ENCODE data around the gene DEXI. TPM values are rescaled to one million over a fixed set of nuclear protein-coding genes. Genes with fewer than 3 reads are reported as not detected.
"Not testable (repeated sequence)": the region's sequence is repeated elsewhere in the genome, so short reads cannot be mapped to it uniquely, and the experiment has no call there.

Gene DEXI
- total and polyA plus RNA-seq, 2 of the 13 experiments (the other 11 are each of a cell fraction or from before 2014, with no cell fraction given) = 51.5 to 70.4 TPM

- H3K9me3 ChIP-seq (ENCODE audit: low read length) = no peaks in the 10 kb centered on the region
- ChIA-PET POLR2A (interaction anchor here (1.2 to 1.5 kb wide), 3 partner anchors 15 to 19 kb away, joined by 3 to 6 read pairs (median 4); partner anchors contain the start of gene DEXI), CTCF (ENCODE audit: low intra/inter-chr PET ratio, low total read pairs) (no interaction called here)
- H4K20me1 ChIP-seq (ENCODE audit: insufficient read depth, low read length) = no peaks in the 10 kb centered on the region
- peaks cover 33% of the 10 kb centered on the region for H3K4me1 ChIP-seq (ENCODE audit: insufficient read depth, low read length)
- no peak overlapping the region for H3K4me2 ChIP-seq (ENCODE audit: low read depth, low read length)
- WGBS (ENCODE audit: low lambda C conversion rate) = 97% methylated on average over 4 of the region's 4 CpGs
- intact Hi-C loops (cut with micrococcal nuclease; ENCODE audit: unreplicated experiment) = no loop called here
- peaks cover 18 to 43% of the 10 kb centered on the region in 2 experiments for H3K36me3 ChIP-seq (replicated peaks in 1 of 2; ENCODE audit: control insufficient read depth in 1 of 2, insufficient read depth in 2 of 2, low read length in 2 of 2)
- in situ Hi-C loops (cut with HindIII; ENCODE audit: extremely low pct_ligation_motif_present, low pct_unique_long_range_greater_than_20kb) = no loop called here
- H3K27me3 ChIP-seq (ENCODE audit: control insufficient read depth in 1 of 2, insufficient read depth in 2 of 2, low read length in 2 of 2) = no peaks in the 10 kb centered on the region
- ATAC-seq (no peak), FAIRE-seq (no peak), DNase-seq (ENCODE audit: low spot score) (no peak)
- no peak overlapping the region for H2AFZ ChIP-seq (ENCODE audit: low read length)
- H3K9ac ChIP-seq (ENCODE audit: insufficient read depth, low read depth, low read length) = no peak overlapping the region
- no TSS peak for BruUV-seq (replicated peaks)
- no peak overlapping the region for H3K4me3 ChIP-seq (replicated peaks in 1 of 3; ENCODE audit: insufficient read depth in 1 of 3, low read depth in 2 of 3, low read length in 3 of 3)
- no peaks in the 10 kb centered on the region for H3K79me2 ChIP-seq (ENCODE audit: insufficient read depth, low read length)
- no peak for TF ChIP-seq FOXA1 (IDR thresholded peaks at IDR 0.05)
- no peak for TF ChIP-seq FOXA1 (CRISPR knock-in tag; IDR thresholded peaks at IDR 0.05)
- TF ChIP-seq THAP11 (CRISPR knock-in tag; IDR thresholded peaks at IDR 0.05) = no peak
- no peak for TF ChIP-seq GZF1 (CRISPR knock-in tag; IDR thresholded peaks at IDR 0.05)
- 0 out of 2 replicates have a peak, but pooled peaks have one; percentile 43 for TF ChIP-seq PRDM15 (CRISPR knock-in tag; IDR thresholded peaks at IDR 0.05)
- no peak overlapping the region for H3K27ac ChIP-seq (ENCODE audit: extremely low read length, insufficient read depth, low read length)
These were observed 16.2 kb downstream of the DEXI start for GRCh38 chr16:10926094-10926493.

DNA sequence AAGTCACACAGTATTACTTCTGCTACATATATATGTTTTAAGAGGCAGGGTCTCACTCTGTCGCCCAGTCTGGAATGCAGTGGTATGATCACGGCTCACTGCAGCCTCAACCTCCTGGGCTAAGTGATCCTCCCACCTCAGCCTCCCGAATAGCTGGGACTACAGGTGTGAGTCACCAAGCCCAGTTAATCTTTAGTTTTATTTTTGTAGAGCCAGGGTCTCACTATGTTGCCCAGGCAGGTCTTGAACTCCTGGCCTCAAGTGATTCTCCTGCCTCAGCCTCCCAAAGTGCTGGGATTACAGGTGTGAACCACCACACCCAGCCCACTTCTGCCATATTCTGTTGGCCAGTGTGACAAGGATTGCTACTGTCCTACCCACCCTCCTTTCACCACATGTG is 17.0 kb downstream of the DEXI start:
- H3K27ac ChIP-seq (ENCODE audit: extremely low read length, insufficient read depth, low read length); CTCF ChIA-PET (ENCODE audit: low intra/inter-chr PET ratio, low total read pairs): not testable (repeated sequence)
- POLR2A ChIA-PET = interaction anchor here (1.4 kb wide), 1 partner anchor 16 kb away, joined by 3 read pairs; no protein-coding TSS in a partner anchor

More for the DNA sequence above, 17.0 kb downstream of the DEXI start:
- BruUV-seq (replicated peaks); H2AFZ ChIP-seq (ENCODE audit: low read length); H3K27me3 ChIP-seq (ENCODE audit: control insufficient read depth in 1 of 2, insufficient read depth in 2 of 2, low read length in 2 of 2); intact Hi-C loops (cut with micrococcal nuclease; ENCODE audit: unreplicated experiment); ATAC-seq; in situ Hi-C loops (cut with HindIII; ENCODE audit: extremely low pct_ligation_motif_present, low pct_unique_long_range_greater_than_20kb); H4K20me1 ChIP-seq (ENCODE audit: insufficient read depth, low read length); H3K4me2 ChIP-seq (ENCODE audit: low read depth, low read length); FAIRE-seq; H3K9me3 ChIP-seq (ENCODE audit: low read length); H3K4me3 ChIP-seq (replicated peaks in 1 of 3; ENCODE audit: insufficient read depth in 1 of 3, low read depth in 2 of 3, low read length in 3 of 3); H3K9ac ChIP-seq (ENCODE audit: insufficient read depth, low read depth, low read length); H3K79me2 ChIP-seq (ENCODE audit: insufficient read depth, low read length); DNase-seq (ENCODE audit: low spot score): not testable (repeated sequence)
- Histone ChIP-seq H3K4me1 (ENCODE audit: insufficient read depth, low read length) (peaks cover 33% of the 10 kb centered on the region), H3K36me3 (replicated peaks in 1 of 2; ENCODE audit: control insufficient read depth in 1 of 2, insufficient read depth in 2 of 2, low read length in 2 of 2) (peaks cover 18 to 36% of the 10 kb centered on the region in 2 experiments)
- 97% methylated on average over 3 of the region's 3 CpGs for WGBS (ENCODE audit: low lambda C conversion rate)
- peak; percentile 83 for TF ChIP-seq ZNF121 (CRISPR knock-in tag; IDR thresholded peaks at IDR 0.05)
